Thymus (tissue), 11 donors: ENCODE measurements around the gene RMND5B. TPM values are rescaled to one million over a fixed set of nuclear protein-coding genes. Genes with fewer than 3 reads are reported as not detected.

Experiments
- DNase-seq, 9 donors: peaks; one replicate each; pipeline ENCODE4 v3.0.0-alpha.2; 2013; ENCODE audit warnings: low spot score in 9 of 9, low read depth in 6 of 9, missing footprints in 1 of 9
- H3K27ac ChIP-seq, 2 donors: one replicate each; pipeline ENCODE4 v1.5.1; 2013; ENCODE audit warnings: control low read depth in 1 of 2, low read depth in 1 of 2, low read length in 1 of 2, mild to moderate bottlenecking in 1 of 2, moderate library complexity in 1 of 2
- H3K27me3 ChIP-seq, 2 donors: one replicate each; pipeline ENCODE4 v1.5.1; 2013; ENCODE audit warnings: low read length in 1 of 2; ENCODE audit not compliant: control insufficient read depth in 2 of 2, insufficient read depth in 1 of 2
- H3K36me3 ChIP-seq, 2 donors: one replicate each; pipeline ENCODE4 v1.5.1; 2013; ENCODE audit warnings: low read length in 1 of 2, mild to moderate bottlenecking in 1 of 2, moderate library complexity in 1 of 2; ENCODE audit not compliant: control insufficient read depth in 2 of 2, insufficient read depth in 2 of 2
- H3K4me1 ChIP-seq, 2 donors: one replicate each; pipeline ENCODE4 v1.5.1; 2013; ENCODE audit warnings: low read length in 2 of 2; ENCODE audit not compliant: control insufficient read depth in 2 of 2, insufficient read depth in 2 of 2
- H3K4me3 ChIP-seq, 2 donors: one replicate each; pipeline ENCODE4 v1.5.1; 2013; ENCODE audit warnings: low read length in 2 of 2, control low read depth in 1 of 2, mild to moderate bottlenecking in 1 of 2
- H3K9me3 ChIP-seq, 2 donors: one replicate each; pipeline ENCODE4 v1.5.1; 2013; ENCODE audit warnings: low read length in 1 of 2, mild to moderate bottlenecking in 1 of 2; ENCODE audit not compliant: control insufficient read depth in 2 of 2, insufficient read depth in 1 of 2
- WGBS: extraction: QIAGEN DNeasy Blood & Tissue Kit; methylation state at CpG from one replicate; pipeline ENCODE4 v1.1.7; 2013; 5-methylcytosine and 5-hydroxymethylcytosine counted together
- polyA plus RNA-seq: library from polyadenylated mRNA; stranded (reverse); fragments of 200-250 nt; gene quantifications from one replicate; pipeline ENCODE4 v1.2.3, GENCODE V29; 2013
- total RNA-seq: library from RNA; stranded (reverse); fragments of 120-200 nt; gene quantifications from one replicate; pipeline ENCODE4 v1.2.4, GENCODE V29; 2013
- donor health status: healthy.

RMND5B gene
- total and polyA plus RNA-seq, 2 donors: 24.7 to 36.1 TPM

DNA sequence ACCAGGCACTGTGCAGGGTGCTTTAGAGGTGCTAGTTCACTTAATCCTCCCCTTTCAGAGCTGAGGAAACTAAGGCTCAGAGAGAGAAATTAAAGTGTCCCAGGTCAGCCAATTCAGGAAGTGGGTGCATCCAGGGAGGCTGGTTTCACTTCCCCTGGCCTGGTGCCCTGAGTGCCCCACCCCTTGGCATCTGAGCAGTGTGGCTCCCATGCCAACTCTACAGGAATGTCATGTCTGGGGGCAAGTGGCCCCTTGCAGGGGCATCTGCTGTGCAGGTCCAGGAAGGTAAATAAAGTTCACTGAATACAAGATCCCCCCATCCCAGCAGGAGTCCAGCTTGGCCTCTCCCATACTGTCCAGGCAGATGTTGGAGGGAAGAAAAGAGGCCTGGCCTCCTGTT, 21.8 kb upstream of the RMND5B start:
- Histone ChIP-seq H3K4me1 (peaks cover 6 to 7% of the 10 kb centered on the region in 2 donors), H3K4me3 (no peak overlapping the region), H3K36me3 (no peaks in the 10 kb centered on the region), H3K27me3 (peaks cover 15 to 36% of the 10 kb centered on the region in 2 donors), H3K27ac (no peak overlapping the region), H3K9me3 (peaks cover 0 to 4% of the 10 kb centered on the region in 2 donors)
- no peak for DNase-seq

DNA sequence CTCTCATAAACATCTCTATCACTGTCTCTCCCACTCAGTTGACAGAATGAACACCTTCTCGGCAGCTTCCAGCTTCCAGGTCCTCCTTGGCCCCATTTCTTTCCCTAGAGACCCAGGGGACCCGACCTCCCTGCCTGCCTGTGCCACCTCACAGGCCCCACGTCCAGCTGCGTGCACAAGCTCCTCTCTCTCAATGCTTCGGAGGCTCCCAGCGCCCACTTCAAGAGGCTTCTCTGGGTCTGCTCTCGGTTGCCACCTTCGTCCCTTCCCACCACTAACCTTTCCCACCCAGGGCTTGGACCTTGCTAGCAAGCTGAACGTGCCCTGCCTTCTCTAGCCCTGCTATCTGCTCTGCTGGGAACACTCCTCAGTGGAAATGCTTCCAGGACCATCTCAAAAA, 20.3 kb upstream of the RMND5B start:
- peaks cover 30 to 52% of the 10 kb centered on the region in 2 donors for H3K27me3 ChIP-seq
- H3K27ac ChIP-seq: no peak overlapping the region
- no peak for DNase-seq
- WGBS: 97% methylated on average over 9 of the region's 9 CpGs
- H3K36me3 ChIP-seq: no peaks in the 10 kb centered on the region
- peaks cover 0 to 7% of the 10 kb centered on the region in 2 donors for H3K9me3 ChIP-seq
- no peak overlapping the region for H3K4me3 ChIP-seq
- H3K4me1 ChIP-seq: peaks cover 11 to 22% of the 10 kb centered on the region in 2 donors

DNA sequence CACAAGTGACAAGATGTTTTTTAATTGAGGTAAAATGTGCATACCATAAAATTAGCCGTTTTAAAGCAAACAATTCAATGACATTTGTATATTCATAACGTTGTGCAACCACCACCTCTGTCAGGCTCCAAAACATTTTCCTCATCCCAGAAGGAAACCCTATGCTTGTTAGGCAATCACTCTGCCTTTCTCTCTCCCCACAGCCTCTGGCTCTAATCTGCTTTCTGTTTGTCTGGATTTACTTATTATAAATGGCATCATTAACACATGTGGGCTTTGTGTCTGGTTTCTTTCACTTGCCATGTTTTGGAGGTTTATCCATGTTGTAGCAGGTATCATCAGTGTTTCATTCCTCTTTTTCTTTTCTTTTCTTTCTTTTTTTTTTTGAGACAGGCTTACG, 18.9 kb upstream of the RMND5B start:
- Histone ChIP-seq H3K27me3 (peaks cover 42 to 66% of the 10 kb centered on the region in 2 donors), H3K27ac (no peak overlapping the region), H3K4me1 (peaks cover 16 to 36% of the 10 kb centered on the region in 2 donors), H3K36me3 (no peaks in the 10 kb centered on the region), H3K9me3 (peaks cover 0 to 7% of the 10 kb centered on the region in 2 donors), H3K4me3 (no peak overlapping the region)
- DNase-seq: no peak
- 89% methylated on average over 3 of the region's 3 CpGs for WGBS

DNA sequence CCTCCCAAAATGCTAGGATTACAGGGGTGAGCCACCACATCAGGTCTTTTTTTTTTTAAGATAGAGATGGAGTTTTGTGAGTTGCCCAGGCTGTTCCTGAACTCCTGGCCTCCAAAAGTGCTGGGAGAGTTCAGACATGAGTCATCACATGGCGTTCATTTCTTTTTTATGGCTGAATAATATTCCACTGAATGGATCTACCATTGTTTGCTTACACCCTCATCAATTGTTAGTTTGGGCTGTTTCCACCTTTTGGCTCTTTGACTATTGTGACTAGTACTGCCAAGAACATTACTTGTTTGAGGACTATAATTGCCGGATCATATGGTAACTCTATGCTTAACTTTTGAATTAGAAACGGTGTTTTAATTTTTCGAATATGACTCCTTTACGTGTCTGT, 18.3 kb upstream of the RMND5B start:
- Histone ChIP-seq H3K4me1 (peaks cover 21 to 41% of the 10 kb centered on the region in 2 donors), H3K4me3 (no peak overlapping the region), H3K36me3 (no peaks in the 10 kb centered on the region), H3K27me3 (peaks cover 46 to 72% of the 10 kb centered on the region in 2 donors), H3K9me3 (peaks cover 0 to 7% of the 10 kb centered on the region in 2 donors), H3K27ac (no peak overlapping the region)
- WGBS: 83% methylated on average over 5 of the region's 5 CpGs
- DNase-seq: no peak

DNA sequence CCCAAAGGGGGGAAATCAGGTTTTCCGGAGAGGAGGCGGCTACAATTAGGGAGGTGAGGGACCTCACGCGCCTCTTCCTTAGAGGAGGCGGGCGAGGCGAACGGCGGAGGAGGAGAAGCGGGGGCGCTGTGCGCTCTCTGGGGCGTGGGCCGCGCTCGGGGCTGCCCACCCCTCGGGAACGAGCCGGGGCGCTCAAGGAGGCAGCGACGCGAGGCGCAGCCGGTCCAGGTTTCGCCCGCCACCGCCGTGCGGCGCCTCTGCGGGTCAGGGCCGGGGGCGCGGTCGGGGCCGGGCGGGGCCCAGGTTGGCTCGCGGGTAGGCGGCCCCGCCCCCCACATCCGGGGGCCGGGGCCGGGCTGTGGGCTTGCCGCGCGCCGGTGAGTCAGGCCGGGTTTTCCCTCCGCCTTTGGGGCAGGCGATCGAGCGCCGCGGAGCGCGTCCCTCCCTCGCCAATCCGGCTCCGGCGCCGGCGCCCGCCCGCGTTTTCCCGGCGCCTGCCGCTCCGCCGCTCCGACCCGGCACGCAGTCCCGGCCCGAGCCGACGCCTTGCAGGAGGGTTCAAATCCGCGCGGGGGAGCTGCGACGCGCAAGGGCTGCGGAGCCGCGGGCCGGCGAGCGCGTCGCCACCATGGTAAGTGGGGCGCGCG, 17.6 kb upstream of the RMND5B start, which contains the start of gene N4BP3:
Gene N4BP3 (plus strand): TSS at position 392 of the 647 bp plus-strand sequence. CDS start 6,052 bp downstream, outside the sequence.
- Histone ChIP-seq H3K27ac (no peak within 1 kb of the TSS), H3K27me3 (peaks cover 46 to 79% of the 10 kb centered on the region in 2 donors), H3K4me3 (peak within 1 kb of the TSS; percentile 25 to 55), H3K36me3 (no peaks in the 10 kb centered on the region), H3K4me1 (peaks cover 26 to 41% of the 10 kb centered on the region in 2 donors), H3K9me3 (peaks cover 0 to 7% of the 10 kb centered on the region in 2 donors)
- peak in 3 of 9 donors; percentile 46 to 73 (median 53) for DNase-seq
- under 1% methylated on average over 96 of the region's 96 CpGs for WGBS

DNA sequence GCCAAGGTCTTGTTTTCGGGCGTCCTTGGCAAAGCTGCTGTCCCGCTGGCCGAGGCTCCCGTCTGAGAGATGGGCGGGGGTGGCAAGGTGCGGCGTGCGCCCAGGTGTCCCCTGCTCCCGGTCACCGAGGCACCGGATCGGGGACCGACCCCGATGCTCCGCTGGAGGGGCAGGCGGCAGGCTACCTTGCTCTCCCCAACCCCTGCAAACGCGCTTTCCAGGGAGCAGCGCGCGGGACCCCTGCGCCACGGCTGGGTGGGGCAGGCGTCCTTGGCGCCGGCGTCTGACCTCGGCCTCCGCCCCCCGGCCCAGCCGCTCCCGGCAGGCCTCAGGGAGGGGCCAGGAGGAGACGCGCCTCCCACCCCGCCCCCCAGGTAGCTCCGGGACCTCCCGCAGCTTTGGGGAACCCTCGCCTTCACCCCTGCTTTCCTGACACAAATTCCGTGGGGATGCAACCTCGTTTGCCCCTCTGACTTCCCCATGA, 16.9 kb upstream of the RMND5B start:
- no peak overlapping the region for H3K27ac ChIP-seq
- DNase-seq: no peak
- H3K27me3 ChIP-seq: peaks cover 46 to 81% of the 10 kb centered on the region in 2 donors
- peaks cover 26 to 41% of the 10 kb centered on the region in 2 donors for H3K4me1 ChIP-seq
- 1% methylated on average over 41 of the region's 41 CpGs for WGBS
- H3K9me3 ChIP-seq: peaks cover 0 to 7% of the 10 kb centered on the region in 2 donors
- peak overlapping the region; percentile 25 to 55 for H3K4me3 ChIP-seq
- H3K36me3 ChIP-seq: no peaks in the 10 kb centered on the region

DNA sequence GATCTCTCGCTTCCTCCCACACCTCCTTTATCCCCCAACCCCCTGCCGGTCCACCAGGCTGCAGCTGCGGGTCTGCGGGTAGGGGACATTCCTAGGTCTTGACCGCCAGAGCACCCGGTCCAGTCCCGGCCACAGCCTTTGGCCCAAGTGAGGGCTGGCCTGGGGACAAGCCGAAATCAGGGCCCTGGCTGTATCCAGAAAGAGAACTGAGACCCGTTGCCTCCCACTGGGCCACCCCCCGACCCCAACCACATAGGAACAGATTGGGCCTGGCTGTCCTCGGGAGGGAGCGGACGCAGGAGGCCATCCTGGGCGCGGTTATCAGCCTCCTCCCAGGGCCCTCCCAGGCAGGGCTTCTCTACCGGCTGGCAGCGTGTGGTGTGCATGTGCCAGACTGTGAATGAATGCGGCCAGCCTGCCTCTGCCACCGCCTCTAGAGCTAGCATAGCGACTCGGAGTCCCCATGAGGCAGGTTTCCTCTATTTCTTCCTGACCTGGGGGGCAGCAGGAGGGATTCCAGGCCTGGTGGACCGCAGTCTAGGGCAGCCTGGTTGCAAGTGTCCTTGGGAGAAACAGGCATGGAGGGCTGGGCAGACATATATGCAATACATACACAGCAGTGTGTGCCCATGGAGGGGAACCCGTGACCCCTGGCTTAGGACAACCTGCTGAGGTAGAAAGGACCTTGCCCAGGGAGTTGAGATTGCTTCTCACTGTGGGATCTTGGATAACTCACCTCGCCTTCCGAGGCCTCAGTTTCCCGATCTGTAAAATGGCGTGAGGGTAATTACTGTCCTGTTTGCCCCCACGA, 16.3 kb upstream of the RMND5B start:
- no peaks in the 10 kb centered on the region for H3K36me3 ChIP-seq
- peaks cover 46 to 82% of the 10 kb centered on the region in 2 donors for H3K27me3 ChIP-seq
- peak overlapping the region; percentile 25 to 55 for H3K4me3 ChIP-seq
- H3K9me3 ChIP-seq: peaks cover 0 to 8% of the 10 kb centered on the region in 2 donors
- H3K4me1 ChIP-seq: peaks cover 26 to 41% of the 10 kb centered on the region in 2 donors
- WGBS: 17% methylated on average over 28 of the region's 28 CpGs
- DNase-seq: peak in 1 of 9 donors; percentile 47
- no peak overlapping the region for H3K27ac ChIP-seq

DNA sequence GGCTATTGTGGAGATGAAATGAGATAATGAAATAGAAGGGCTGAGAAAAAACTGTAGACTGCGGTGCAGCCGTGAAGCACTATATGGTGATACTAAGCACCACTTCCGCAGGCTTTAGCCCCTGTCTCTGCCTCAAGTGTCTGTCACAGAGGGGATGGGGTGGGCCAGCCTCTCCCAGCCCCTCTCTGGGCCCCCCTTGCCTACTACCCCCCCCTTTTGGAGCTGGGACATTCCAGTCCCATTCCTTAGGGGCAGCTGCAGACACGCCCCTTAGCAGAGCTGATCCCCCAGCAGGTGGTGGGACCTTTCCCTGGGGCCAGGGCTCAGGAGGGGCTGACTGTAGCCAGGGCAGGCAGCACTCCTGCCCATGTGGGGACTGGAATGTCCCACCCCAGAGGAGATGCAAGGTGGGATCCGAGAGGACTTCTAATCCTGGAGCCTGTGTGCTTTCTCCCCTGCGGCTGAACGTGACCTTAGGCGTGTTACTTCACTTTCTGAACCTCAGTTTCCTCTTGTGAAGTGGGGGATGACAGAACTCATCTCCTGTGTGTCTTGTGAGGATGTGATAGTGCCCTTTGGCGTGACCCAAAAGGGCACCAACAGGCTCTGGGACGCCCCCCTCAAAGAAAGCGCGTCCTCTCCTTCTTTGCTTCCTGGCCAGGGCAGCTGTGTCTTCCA, 15.5 kb upstream of the RMND5B start:
- DNase-seq: peak in 1 of 9 donors; percentile 27
- Histone ChIP-seq H3K4me3 (no peak overlapping the region), H3K9me3 (peaks cover 0 to 11% of the 10 kb centered on the region in 2 donors), H3K4me1 (peaks cover 26 to 41% of the 10 kb centered on the region in 2 donors), H3K27ac (peak overlapping the region in 1 of 2 donors; percentile 43), H3K27me3 (peaks cover 46 to 81% of the 10 kb centered on the region in 2 donors), H3K36me3 (no peaks in the 10 kb centered on the region)
- WGBS: 83% methylated on average over 12 of the region's 12 CpGs
